GM19099 (cell line): ENCODE data around the gene LIN7A.

Experiments
- POLR2A ChIP-seq: IDR thresholded peaks from 3 replicates; pipeline ENCODE4 v1.6.1; 2011; ENCODE audit warnings: low read depth; ENCODE audit not compliant: insufficient read length; ENCODE audit errors: extremely low read depth

The LIN7A gene

DNA sequence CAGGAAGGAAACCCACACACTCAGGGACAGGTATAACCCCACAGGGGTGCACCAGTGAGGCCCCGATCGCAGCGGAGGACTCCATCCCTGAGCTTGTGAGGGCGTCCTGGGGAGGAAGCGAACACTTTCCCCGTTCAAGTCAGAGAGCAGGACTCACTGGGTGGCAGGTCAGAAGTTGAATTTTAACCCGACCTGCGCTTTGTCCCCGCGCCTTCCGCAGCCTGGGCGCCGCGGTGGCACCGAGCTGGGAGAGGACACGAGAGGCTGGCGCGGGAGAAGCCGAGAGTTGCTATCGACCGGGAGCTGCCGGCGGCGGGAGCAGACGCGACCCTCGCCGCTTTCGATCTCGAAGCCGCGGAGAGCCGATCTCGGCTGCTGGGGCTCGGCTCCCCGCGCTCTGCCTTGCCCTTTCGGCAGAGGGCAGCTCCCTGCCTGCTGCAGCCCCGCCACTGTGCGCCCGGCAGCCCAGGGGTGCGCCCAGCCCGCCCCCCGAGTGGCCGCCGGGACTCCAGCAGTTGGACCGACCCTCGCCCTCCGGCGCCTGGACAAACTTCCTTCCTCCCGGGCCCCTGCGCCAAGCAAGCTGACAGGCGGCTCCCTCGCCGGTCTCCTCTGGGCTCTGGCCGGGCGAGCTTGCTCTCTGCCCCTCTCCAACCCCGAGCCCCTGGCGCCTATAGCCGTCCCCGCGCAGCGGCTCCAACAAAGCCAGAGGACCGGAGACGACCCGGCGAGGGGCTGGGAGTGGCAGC, 918 bp downstream of the LIN7A start:
- TF ChIP-seq POLR2A: peak; percentile 45

DNA sequence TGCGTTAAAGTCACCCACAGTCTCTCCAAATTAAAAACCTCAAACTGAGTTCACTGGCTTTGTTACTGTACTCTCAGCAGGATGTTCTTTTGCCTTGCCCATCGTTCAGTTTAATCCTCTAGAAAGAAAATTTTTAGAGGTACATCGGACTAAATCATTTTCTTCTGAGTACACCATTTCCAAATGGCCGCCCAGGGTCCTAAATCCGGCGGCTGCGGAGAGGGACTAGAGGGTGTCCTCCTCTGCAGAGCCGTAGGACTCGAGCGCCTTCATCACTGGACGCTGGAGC, 1.4 kb downstream of the LIN7A start:
- no peak for TF ChIP-seq POLR2A

DNA sequence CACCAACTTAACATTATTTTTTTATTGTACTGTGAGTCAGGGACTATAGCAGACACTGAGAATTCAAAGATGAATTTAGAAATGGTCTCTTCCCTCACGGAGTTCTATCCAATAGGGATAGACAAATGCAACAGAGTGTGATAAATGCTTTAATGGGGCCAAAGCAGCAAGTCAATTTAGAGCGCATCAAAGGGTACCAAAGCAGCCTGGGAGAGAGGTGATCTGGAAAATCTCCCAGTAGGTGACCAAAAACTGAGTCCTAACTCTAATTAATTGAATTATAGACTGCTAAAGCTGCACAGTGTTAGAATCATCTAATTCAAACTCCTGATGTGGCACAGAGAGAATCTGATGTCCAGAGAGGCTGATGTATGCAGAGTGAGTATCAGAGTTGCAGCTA, 2.6 kb downstream of the LIN7A start:
- no peak for TF ChIP-seq POLR2A

DNA sequence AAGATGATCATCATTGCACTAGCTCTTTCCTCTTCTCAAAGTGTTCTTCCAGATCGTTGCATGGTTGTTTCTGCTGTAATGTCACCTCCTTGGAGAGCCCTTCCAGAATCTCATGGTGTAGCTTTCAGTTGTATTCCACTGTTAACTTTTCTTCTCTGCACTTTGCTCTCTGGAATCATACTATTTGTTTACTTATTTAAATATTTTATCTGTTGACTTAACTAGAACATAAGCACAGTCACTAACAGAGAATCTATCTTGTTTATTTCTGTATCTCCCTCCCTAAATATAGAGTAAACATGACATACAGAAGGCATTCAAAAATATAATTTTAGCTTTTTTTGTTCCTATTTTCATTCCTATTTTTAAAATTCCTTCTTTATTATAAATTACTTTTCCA, 11.8 kb downstream of the LIN7A start:
- no peak for TF ChIP-seq POLR2A

DNA sequence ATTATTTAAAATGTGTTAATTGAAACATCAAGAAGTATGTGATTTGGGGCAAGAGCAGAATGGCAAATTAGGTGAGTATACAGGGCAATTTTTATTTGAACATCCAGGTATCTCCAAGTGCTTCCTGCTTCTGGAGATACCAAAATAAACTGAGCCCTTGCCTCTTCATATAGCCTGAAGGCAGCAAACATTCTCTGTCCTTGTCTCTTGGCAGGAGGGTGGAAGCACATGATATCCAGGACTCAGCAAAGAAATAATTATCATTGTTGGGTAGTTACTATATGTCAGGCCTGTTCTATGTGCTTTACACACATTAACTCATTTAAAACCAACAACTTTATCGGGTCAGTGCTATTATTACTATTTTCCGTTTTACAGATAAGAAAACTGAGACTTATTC, 12.5 kb downstream of the LIN7A start:
- no peak for TF ChIP-seq POLR2A

DNA sequence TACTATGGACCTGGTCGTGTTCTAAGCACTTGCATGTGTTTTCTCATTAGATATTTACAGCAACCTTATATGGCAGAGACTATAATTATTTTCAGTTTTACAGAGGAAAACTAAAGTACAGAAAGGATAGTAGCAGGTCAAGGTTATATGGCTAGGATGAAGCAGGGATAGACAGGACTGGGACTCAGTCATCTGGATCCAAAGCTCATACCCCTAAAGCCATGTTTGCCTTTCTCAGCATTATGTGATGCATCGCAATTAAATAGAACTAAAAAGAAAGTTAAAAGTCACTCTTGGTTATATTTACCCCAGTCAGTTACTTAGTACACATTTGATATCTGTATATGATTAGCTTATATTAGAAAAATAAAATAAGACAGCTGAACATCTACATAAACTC, 13.3 kb downstream of the LIN7A start:
- TF ChIP-seq POLR2A: no peak

DNA sequence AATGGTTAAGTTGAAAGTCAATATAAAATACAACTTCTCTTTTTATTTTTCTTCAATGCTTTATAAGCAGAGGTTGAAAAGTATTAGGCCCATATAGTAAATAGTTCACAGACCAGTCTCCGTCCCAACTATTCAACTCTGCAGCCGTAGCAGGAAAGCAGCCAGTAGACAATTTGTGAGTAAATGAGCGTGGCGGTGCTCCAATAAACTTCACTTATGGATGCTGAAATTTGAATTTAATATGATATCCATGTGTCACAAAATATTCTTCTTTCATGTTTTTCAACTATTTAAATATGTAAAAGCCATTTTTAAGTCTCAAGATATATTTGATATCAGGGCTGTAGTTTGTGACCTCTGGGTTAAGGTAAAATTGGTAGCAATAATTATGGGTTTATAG, 17.7 kb downstream of the LIN7A start:
- TF ChIP-seq POLR2A: no peak

DNA sequence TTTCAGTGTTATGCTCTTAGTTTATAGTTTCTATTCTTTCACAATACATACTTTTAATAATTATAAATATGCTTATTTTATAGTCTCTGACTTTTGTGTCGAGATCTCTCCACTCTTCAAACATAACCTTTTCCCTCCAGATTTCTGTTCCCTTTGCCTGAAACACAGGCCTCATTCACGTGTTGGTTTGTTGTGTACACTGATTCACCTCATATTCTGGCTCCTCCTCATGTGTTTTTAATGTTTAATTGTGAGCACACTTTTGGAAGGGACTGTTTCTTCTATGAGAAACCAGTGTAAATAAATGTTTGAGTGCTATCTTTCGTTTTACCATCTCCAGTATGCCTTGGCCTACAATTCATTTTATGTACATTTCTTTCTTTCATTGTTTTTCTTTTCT, 20.1 kb downstream of the LIN7A start:
- no peak for TF ChIP-seq POLR2A

DNA sequence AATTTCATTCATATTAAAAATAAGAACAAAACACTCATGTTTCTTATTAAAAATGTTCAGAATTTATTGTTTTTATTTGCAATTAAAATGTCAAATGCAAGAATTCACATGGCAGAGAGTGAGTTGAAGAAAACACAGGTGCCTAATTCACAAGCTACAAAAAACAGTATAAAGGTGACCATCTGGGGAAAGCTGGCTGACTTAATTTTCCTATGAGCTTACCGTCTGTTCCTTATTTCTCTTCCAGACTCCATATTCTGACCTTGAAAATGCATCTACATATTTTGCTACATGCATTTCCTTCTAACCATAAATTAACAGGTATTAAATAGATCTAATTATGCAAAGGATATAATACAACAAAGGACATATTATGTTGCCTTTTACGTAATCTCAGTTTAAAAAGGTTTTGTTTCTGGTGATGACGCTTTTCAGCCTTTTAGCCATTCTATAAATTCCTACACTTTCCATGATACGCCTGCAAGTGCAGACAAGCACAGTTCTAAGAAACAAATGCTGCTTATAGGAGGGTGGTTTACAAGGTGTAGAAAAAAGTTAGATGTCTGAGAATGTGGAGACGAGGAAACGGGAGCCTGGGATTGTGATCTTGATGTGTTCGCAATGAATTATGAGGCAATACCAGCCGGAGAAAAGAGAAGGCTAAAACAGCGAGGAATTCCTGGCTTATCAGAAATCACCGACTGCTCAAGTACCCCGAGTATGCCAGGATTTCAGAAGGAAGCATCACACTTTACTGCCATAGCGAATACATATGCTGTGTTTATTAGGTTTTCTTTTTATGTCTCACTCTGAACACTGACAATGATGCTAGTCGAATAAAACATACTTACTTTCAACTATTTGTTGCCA, 24.6 kb downstream of the LIN7A start:
- no peak for TF ChIP-seq POLR2A

DNA sequence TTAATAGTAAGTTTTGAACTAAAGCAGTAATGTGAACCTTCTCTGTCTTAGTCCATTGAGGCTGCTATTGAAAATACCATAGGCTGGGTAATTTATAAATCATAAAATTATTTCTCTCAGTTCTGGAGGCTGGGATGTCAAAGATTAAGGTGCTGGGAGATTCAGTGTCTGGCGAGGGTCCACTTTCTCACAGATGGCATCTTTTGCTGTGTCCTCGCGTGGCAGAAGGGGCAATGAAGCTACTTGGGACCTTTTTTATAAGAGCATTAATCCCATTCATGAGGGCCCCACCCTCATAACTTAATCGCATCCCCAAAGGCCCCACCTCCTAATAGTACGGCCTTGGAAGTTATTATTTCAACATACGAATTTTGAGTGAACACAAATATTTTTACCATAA, 28.4 kb downstream of the LIN7A start:
- TF ChIP-seq POLR2A: no peak

DNA sequence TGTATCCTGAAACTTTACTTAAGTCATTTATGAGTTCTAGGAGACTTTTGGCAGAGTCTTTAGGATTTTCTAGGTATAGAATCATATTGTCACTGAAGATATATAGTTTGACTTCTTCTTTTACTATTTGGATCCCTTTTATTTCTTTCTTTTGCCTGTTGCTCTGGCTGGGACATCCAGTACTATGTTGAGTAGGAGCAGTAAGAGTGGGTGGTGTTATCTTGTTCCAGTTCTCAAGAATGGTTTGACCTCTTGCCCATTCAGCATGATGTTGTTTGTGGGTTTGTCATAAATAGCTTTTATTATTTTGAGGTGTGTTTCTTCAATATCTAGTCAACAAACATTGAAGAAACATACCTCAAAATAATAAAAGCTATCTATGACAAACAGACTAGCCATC, 35.0 kb downstream of the LIN7A start:
- TF ChIP-seq POLR2A: no peak

DNA sequence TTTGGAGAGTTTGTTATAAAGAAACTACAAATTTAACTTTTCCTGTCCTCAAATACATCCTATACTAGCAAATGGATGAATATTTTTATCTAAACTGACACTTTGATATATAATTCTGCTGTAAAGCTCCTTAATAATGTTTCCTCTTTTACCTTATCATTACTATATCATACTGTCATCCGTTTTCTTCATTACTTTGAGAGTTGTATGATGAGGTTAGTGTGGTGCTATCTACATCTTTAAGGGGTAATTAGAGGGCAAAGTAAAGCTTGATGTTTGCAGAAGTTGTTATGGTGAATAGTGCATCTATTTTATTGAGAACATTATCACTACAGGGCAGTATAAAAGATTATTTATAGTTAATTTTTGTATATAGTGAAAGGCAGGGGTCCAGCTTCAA, 36.1 kb downstream of the LIN7A start:
- no peak for TF ChIP-seq POLR2A

DNA sequence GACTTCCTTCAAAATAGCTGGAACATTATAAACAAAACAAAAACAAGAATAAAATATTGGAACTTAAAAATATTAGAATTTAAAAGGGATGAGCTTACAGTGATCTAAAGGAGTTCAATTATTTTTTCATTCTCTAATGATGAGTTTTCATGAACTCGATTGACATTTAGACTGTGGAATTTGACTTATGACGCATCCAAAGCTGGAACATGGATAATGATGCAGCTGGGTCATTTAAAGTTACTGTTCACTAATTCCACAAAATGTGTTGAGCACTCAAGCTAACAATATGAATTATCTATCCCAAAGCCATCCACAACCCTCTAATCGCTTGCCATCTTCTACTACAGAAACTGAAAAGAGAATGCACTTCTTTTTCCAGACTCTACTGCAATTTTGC, 42.5 kb downstream of the LIN7A start:
- no peak for TF ChIP-seq POLR2A

DNA sequence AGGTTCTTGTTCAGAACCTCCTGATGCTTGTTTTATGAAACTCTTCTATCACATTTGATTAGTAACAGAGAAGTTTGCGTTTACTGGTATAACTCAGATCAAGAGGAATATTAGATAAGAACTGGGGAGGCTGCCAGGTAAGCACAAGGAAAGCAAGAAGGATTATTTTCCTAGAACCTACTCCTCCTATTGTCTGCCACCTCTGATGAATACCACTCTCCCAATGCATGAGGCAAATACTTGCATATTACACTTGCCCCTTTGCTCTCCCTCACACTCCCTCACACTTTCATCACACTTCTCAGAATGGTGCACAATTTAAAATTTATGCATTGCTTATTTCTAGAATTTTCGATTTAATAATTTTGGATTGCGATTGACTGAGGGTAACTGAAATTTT, 43.6 kb downstream of the LIN7A start:
- TF ChIP-seq POLR2A: no peak

DNA sequence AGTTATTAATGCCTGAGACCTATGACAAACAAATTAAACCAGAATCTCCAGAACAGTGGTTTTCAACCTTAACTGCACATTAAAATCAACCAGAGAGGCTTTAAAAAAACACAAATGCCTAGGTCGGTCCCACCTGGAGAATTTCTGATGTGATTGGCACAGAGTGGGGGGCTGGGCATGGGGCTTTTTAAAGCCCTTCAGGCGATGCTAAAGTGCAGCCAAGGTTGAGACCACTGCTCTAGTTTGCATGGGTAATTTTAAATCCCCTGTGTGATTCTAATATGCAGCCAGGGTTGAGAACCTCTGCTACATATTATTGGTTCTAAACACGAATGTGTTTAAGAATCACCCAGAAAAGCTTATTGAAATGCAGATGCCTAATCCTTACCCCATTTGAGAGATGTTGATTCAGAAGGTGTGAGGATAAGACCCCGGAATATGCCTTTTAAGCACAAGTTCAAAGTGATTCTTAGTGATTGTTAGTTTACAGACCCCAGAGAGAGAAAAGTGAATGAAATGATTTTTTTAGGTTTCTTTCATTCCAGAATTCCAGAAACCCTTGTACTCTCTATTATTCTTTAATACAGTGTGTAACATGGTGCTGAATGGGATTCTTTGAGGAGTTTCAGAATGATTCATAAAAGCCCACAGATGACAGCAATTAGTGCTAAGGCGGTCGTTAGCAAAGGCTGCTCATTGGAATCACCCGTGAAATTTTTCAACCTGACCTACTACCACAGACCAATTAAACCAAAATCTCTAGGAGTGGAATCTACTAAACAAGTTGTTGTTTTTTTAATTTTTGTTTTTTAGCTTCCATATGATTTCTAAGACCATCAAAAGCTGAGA, 44.9 kb downstream of the LIN7A start:
- TF ChIP-seq POLR2A: no peak
